GM12878 (cell line): ENCODE results near the gene SRMS. TPM values are rescaled to one million over a fixed set of nuclear protein-coding genes. Genes with fewer than 3 reads are reported as not detected.

Source experiments
- ATAC-seq: fragments of 200-7000 bp; cut with Tn5 transposase; 3 replicates; pipeline ENCODE4 v1.9.1; 2020; ENCODE audit warnings: mild to moderate bottlenecking, moderate library complexity
- BruUV-seq: library from RNA; stranded (reverse); fragments of 400-500 nt; replicated peaks from 2 replicates; lab custom pipeline; 2021; lab: Mats Ljungman, UMichigan
- CTCF ChIA-PET: fragments of 300-600 bp; sonication (Branson Sonifier 250); formaldehyde crosslinking; extraction: SDS; loops from one replicate; lab custom pipeline; 2021; ENCODE audit warnings: inconsistent platforms; lab: Yijun Ruan, JAX
- POLR2A ChIA-PET: fragments of 350-600 bp; formaldehyde crosslinking; extraction: SDS; loops from one replicate; lab custom pipeline; 2021; ENCODE audit warnings: inconsistent platforms; lab: Charles Lee
- RAD21 ChIA-PET: fragments of 300-600 bp; sonication (Branson Sonifier 250); formaldehyde crosslinking; loops from one replicate; lab custom pipeline; 2023; ENCODE audit warnings: antibody characterized with exemption; ENCODE audit not compliant: unreplicated experiment; lab: Charles Lee
- SMC1A ChIA-PET: fragments of 300-600 bp; sonication (Branson Sonifier 250); formaldehyde crosslinking; loops from one replicate; lab custom pipeline; 2023; ENCODE audit not compliant: unreplicated experiment, uncharacterized antibody; lab: Charles Lee
- DNase-seq: peaks from one replicate; pipeline ENCODE4 v3.0.0-alpha.2; 2011; ENCODE audit warnings: low read depth, low spot score
- FAIRE-seq: peaks from 3 replicates; lab custom pipeline; 2011; peaks lifted over from hg19 to GRCh38; lab: Jason Lieb, UNC
- H2AFZ ChIP-seq: 2 replicates; pipeline ENCODE4 v1.6.0; 2011; ENCODE audit warnings: low read depth, low read length, control low read depth; ENCODE audit not compliant: control insufficient read depth
- H3K27ac ChIP-seq: 2 replicates; pipeline ENCODE4 v1.5.1; 2011; ENCODE audit warnings: control low read depth; ENCODE audit not compliant: control insufficient read depth, insufficient read depth
- H3K27me3 ChIP-seq, 2 experiments: replicated peaks in 1 of 2; 2 replicates each; pipeline versions ENCODE4 v1.6.0 to v1.6.1; 2011; ENCODE audit warnings: low read length in 1 of 2; ENCODE audit not compliant: control insufficient read depth in 2 of 2, insufficient read depth in 2 of 2
- H3K36me3 ChIP-seq, 2 experiments: 2 replicates each; pipeline ENCODE4 v1.5.1; 2011; ENCODE audit warnings: low read length in 1 of 2; ENCODE audit not compliant: control insufficient read depth in 2 of 2, insufficient read depth in 2 of 2
- H3K4me1 ChIP-seq: 2 replicates; pipeline ENCODE4 v1.6.1; 2011; ENCODE audit warnings: mild to moderate bottlenecking, low read length, moderate library complexity, mixed read lengths; ENCODE audit not compliant: control insufficient read depth, insufficient read depth
- H3K4me2 ChIP-seq: 2 replicates; pipeline ENCODE4 v1.6.0; 2011; ENCODE audit warnings: control low read depth; ENCODE audit not compliant: control insufficient read depth, insufficient read depth
- H3K4me3 ChIP-seq: fragments of 200-600 bp; sonication (generic); 2 replicates; pipeline ENCODE4 v1.5.1; 2016
- H3K79me2 ChIP-seq: 2 replicates; pipeline ENCODE4 v1.6.0; 2011; ENCODE audit warnings: low read length; ENCODE audit not compliant: control insufficient read depth, insufficient read depth
- H3K9ac ChIP-seq: 2 replicates; pipeline ENCODE4 v1.8.0; 2011; ENCODE audit warnings: low read length, control low read depth, mixed read lengths; ENCODE audit not compliant: control insufficient read depth, insufficient read depth
- H3K9me3 ChIP-seq: replicated peaks from 3 replicates; pipeline ENCODE4 v1.5.1; 2011; ENCODE audit warnings: mild to moderate bottlenecking, low read length; ENCODE audit not compliant: control insufficient read depth, insufficient read depth
- H4K20me1 ChIP-seq: 2 replicates; pipeline ENCODE4 v1.6.0; 2011; ENCODE audit not compliant: control insufficient read depth, insufficient read depth
- BHLHE40 ChIP-seq, 2 experiments: fragments of 450-650 bp in 1 of 2; IDR thresholded peaks; 2 replicates each; pipeline ENCODE4 v1.6.1; 2011 to 2017; ENCODE audit warnings: low read depth in 2 of 2, borderline replicate concordance in 1 of 2, improper control_type of control experiment in 1 of 2, low read length in 1 of 2, mild to moderate bottlenecking in 1 of 2
- CEBPZ ChIP-seq: fragments of 150-350 bp; IDR thresholded peaks from 2 replicates; pipeline ENCODE4 v1.6.1; 2016; ENCODE audit warnings: low read depth, low read length
- E2F4 ChIP-seq: IDR thresholded peaks from 2 replicates; pipeline ENCODE4 v1.6.1; 2012; ENCODE audit warnings: low read depth, low read length, improper control_type of control experiment
- EZH2 ChIP-seq: IDR thresholded peaks from 2 replicates; pipeline ENCODE4 v1.6.1; 2012; ENCODE audit warnings: low read depth, mild to moderate bottlenecking, control low read depth, inconsistent platforms, low read length, borderline replicate concordance; ENCODE audit not compliant: control insufficient read depth
- IRF4 ChIP-seq: IDR thresholded peaks from 2 replicates; pipeline ENCODE4 v1.6.1; 2011; ENCODE audit warnings: low read depth, low read length
- MXI1 ChIP-seq: fragments of 150-350 bp; IDR thresholded peaks from 2 replicates; pipeline ENCODE4 v1.6.1; 2011; ENCODE audit warnings: low read depth, mild to moderate bottlenecking, inconsistent platforms, low read length, improper control_type of control experiment
- NBN ChIP-seq: fragments of 450-650 bp; IDR thresholded peaks from 2 replicates; pipeline ENCODE4 v1.6.1; 2016
- NFXL1 ChIP-seq: fragments of 450-650 bp; IDR thresholded peaks from 2 replicates; pipeline ENCODE4 v1.6.1; 2017; ENCODE audit warnings: antibody characterized with exemption, mild to moderate bottlenecking, borderline replicate concordance
- NKRF ChIP-seq: fragments of 450-650 bp; conservative IDR thresholded peaks from 2 replicates; pipeline ENCODE4 v1.6.1; 2017; ENCODE audit warnings: mild to moderate bottlenecking, moderate library complexity
- POLR2AphosphoS5 ChIP-seq: IDR thresholded peaks from 2 replicates; pipeline ENCODE4 v1.6.1; 2011; ENCODE audit warnings: mild to moderate bottlenecking, low read length, inconsistent platforms
- RFX5 ChIP-seq: IDR thresholded peaks from 2 replicates; pipeline ENCODE4 v1.6.1; 2011; ENCODE audit warnings: low read depth, low read length, improper control_type of control experiment
- USF1 ChIP-seq: IDR thresholded peaks from 2 replicates; pipeline ENCODE4 v1.6.1; 2011; ENCODE audit warnings: borderline replicate concordance, low read depth, mild to moderate bottlenecking, moderate library complexity, mixed read lengths, low read length; ENCODE audit not compliant: insufficient read depth; ENCODE audit errors: extremely low read length
- YBX1 ChIP-seq: fragments of 450-650 bp; IDR thresholded peaks from 2 replicates; pipeline ENCODE4 v1.6.1; 2016; ENCODE audit warnings: antibody characterized with exemption
- ZNF217 ChIP-seq: fragments of 450-650 bp; IDR thresholded peaks from 2 replicates; pipeline ENCODE4 v1.6.1; 2017; ENCODE audit warnings: antibody characterized with exemption, mild to moderate bottlenecking
- ZZZ3 ChIP-seq: IDR thresholded peaks from 2 replicates; pipeline ENCODE4 v1.6.1; 2011; ENCODE audit warnings: low read depth; ENCODE audit not compliant: control insufficient read depth, insufficient read length
- WGBS: methylation state at CpG from one replicate; pipeline ENCODE4 v1.1.6; 2016; ENCODE audit warnings: low lambda C conversion rate; ENCODE audit not compliant: insufficient replicate concordance, insufficient coverage; ENCODE audit errors: missing lambda C conversion rate; 5-methylcytosine and 5-hydroxymethylcytosine counted together
- in situ Hi-C: fragments of 300-500 bp; cut with MboI; formaldehyde crosslinking; loops from 9 replicates; pipeline ENCODE4 v1.14.3; 2018; ENCODE audit warnings: mixed read lengths
- intact Hi-C: fragments of 100-400 bp; cut with micrococcal nuclease; formaldehyde crosslinking; loops from one replicate; pipeline ENCODE4 v1.14.2; 2022; ENCODE audit not compliant: unreplicated experiment
- polyA plus RNA-seq, 11 experiments: library from polyadenylated mRNA; depleted of rRNA in 4 of 11; unstranded in 6 of 11; stranded (reverse) in 5 of 11; fragments of >200 nt; fragmentation: Nextera tagmentation in 4 of 11; fragmentation: Illumina TruSeq in 1 of 11; extraction: Ambion mirVana in 4 of 11; extraction: Trizol in 1 of 11; gene quantifications; 1 replicate in 1 of 11; 2 replicates in 10 of 11; pipeline versions ENCODE4 v1.2.1 to v1.2.3, GENCODE V29; 2011 to 2016; ENCODE audit warnings: inconsistent platforms in 2 of 11, missing spikeins in 2 of 11, low read depth in 1 of 11
- total RNA-seq, 4 experiments: library from RNA; depleted of rRNA in 3 of 4; stranded (reverse); fragments of >200 nt in 3 of 4; fragmentation: Illumina TruSeq in 1 of 4; extraction: Trizol in 1 of 4; gene quantifications; 2 replicates each; pipeline versions ENCODE4 v1.2.1 to v1.2.3, GENCODE V29; 2013 to 2021

The SRMS gene
- total and polyA plus RNA-seq, 10 of the 15 experiments (the other 5 are each of a cell fraction or from before 2014, with no cell fraction given): not detected

GRCh38 chr20:63521602-63522001 is 25.9 kb downstream of the SRMS start:
- Histone ChIP-seq H4K20me1 (no peaks in the 10 kb centered on the region), H2AFZ (no peak overlapping the region), H3K9ac (peak overlapping the region; percentile 80), H3K27ac (peak overlapping the region; percentile 58; the same call in 1 of the 2 replicates), H3K4me3 (peak overlapping the region; percentile 86), H3K79me2 (peaks cover 8% of the 10 kb centered on the region), H3K27me3 (no peaks in the 10 kb centered on the region), H3K4me1 (peaks cover 4% of the 10 kb centered on the region), H3K4me2 (peak overlapping the region; percentile 99), H3K9me3 (peaks cover 4% of the 10 kb centered on the region; the same call in 2 of the 3 replicates), H3K36me3 (peaks cover 0 to 2% of the 10 kb centered on the region in 2 experiments; a peak in 1 of 4 replicates)
- ChIA-PET POLR2A (interaction anchor here (0.6 to 3.8 kb wide), 10 partner anchors 8 to 220 kb away, joined by 3 to 33 read pairs (median 3); partner anchors contain the start of genes HELZ2 and PTK6), SMC1A (interaction anchor here (1.2 kb wide), 1 partner anchor 80 kb away, joined by 7 read pairs; no protein-coding TSS in a partner anchor), RAD21 (interaction anchor here (2.4 kb wide), 1 partner anchor 16 kb away, joined by 20 read pairs; the partner anchor contains the start of gene PTK6), CTCF (interaction anchor here (0.6 to 2.1 kb wide), 5 partner anchors 16 to 517 kb away, joined by 3 to 10 read pairs (median 3); partner anchors contain the start of genes PTK6 and RTEL1)
- in situ Hi-C loops: no loop called here
- WGBS: 89% methylated on average over 20 of the region's 23 CpGs
- TF ChIP-seq POLR2AphosphoS5 (no peak), NKRF (no peak), NFXL1 (no peak), BHLHE40 (IDR thresholded peaks at IDR 0.05; ENCODE audit: borderline replicate concordance in 1 of 2, low read depth in 2 of 2, low read length in 1 of 2) (no peak), E2F4 (no peak), ZNF217 (no peak), USF1 (no peak), MXI1 (no peak), EZH2 (no peak), RFX5 (no peak), NBN (no peak), YBX1 (no peak), ZZZ3 (no peak), CEBPZ (no peak), IRF4 (no peak)
- intact Hi-C loops: no loop called here
- DNase-seq (no peak), ATAC-seq (no peak), FAIRE-seq (no peak)
- BruUV-seq: no TSS peak
